ENCODE measurements around the gene PRM1. TPM values are rescaled to one million over a fixed set of nuclear protein-coding genes. Genes with fewer than 3 reads are reported as not detected.

Gene PRM1
- total and polyA plus RNA-seq, 2 of the 4 experiments (the other 2 are of a cell fraction) = not detected

DNA sequence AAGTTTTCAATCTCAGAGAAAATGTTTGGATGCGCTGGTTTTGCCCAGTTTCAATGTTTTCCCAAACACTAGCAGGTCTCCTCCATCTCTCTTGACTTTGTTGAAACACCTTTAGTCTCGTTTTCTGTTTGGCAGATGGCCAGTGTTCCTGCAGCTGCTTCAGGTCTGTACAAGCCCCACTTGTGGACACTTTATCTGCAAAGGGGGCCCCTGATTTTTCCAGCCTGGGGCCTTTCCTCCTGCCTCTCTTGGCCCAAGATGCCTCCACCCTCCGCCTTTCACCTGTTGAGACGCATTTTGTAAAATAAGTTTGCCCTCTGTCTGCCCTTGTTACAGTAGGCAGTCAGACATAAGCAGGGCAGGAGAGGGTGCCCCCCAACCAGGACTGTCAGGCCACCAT lies 21.8 kb upstream of the PRM1 start:
- Histone ChIP-seq H3K56ac (ENCODE audit: extremely low read depth, insufficient read depth, low read length) (no peak overlapping the region), H3K79me1 (ENCODE audit: low read depth in 1 of 2, low read length in 2 of 2) (no peaks in the 10 kb centered on the region), H3K9me3 (ENCODE audit: control insufficient read depth, insufficient read depth, low read length) (no peaks in the 10 kb centered on the region), H4K8ac (ENCODE audit: low read depth in 2 of 2, low read length in 2 of 2) (no peak overlapping the region), H3K9me1 (ENCODE audit: insufficient read depth, low read length) (no peaks in the 10 kb centered on the region), H3K4me1 (ENCODE audit: control insufficient read depth, insufficient read depth, low read length) (no peaks in the 10 kb centered on the region; the same call in 1 of the 2 replicates), H4K5ac (ENCODE audit: low read depth, low read length) (no peak overlapping the region), H3K18ac (ENCODE audit: low read depth, low read length) (no peak overlapping the region), H3K4me3 (ENCODE audit: insufficient read depth, low read depth, low read length) (no peak overlapping the region), H3K4me2 (ENCODE audit: low read depth, low read length) (no peak overlapping the region), H3K27me3 (ENCODE audit: control insufficient read depth, insufficient read depth, low read length) (no peaks in the 10 kb centered on the region), H3K4ac (ENCODE audit: low read depth, low read length) (no peak overlapping the region), H4K20me1 (ENCODE audit: insufficient read depth, low read length) (no peaks in the 10 kb centered on the region), H3K14ac (replicated peaks; ENCODE audit: low read depth, low read length) (no peak overlapping the region), H3K27ac (ENCODE audit: insufficient read depth, low read length) (no peak overlapping the region), H4K91ac (ENCODE audit: insufficient read depth, low read depth, low read length) (no peak overlapping the region), H2AK9ac (replicated peaks; ENCODE audit: low read depth, low read length, poor library complexity) (no peak overlapping the region), H2BK20ac (ENCODE audit: low read depth, low read length) (no peak overlapping the region), H2BK5ac (ENCODE audit: low read depth, low read length, poor library complexity, severe bottlenecking) (no peak overlapping the region), H3K9ac (ENCODE audit: low read depth, low read length) (no peak overlapping the region), H3K36me3 (ENCODE audit: control insufficient read depth, insufficient read depth, low read length) (no peaks in the 10 kb centered on the region), H3K23ac (ENCODE audit: low read depth, low read length) (no peak overlapping the region), H2BK120ac (ENCODE audit: low read depth, low read length) (no peak overlapping the region), H2AFZ (replicated peaks; ENCODE audit: low read length, poor library complexity) (no peak overlapping the region), H2AK5ac (ENCODE audit: low read depth, low read length) (no peak overlapping the region), H2BK15ac (ENCODE audit: low read depth, low read length) (no peak overlapping the region)
- intact Hi-C loops (cut with micrococcal nuclease) = no loop called here
- ChIA-PET POLR2A (ENCODE audit: unreplicated experiment) (no interaction called here), CTCF (no interaction called here)
- no TSS peak for BruUV-seq (replicated peaks)
- WGBS, 2 experiments (ENCODE audit: extremely low coverage in 2 of 2, insufficient read length in 1 of 2) = no CpG with 5 or more reads among the region's 4 CpGs
- DNase-seq (no peak), ATAC-seq (ENCODE audit: low read depth) (no peak)
- in situ Hi-C loops (cut with MboI; ENCODE audit: low sequenced_read_pairs) = no loop called here
- TF ChIP-seq RCOR1 (IDR thresholded peaks at IDR 0.05; ENCODE audit: insufficient replicate concordance, low read length) = no peak
- TF ChIP-seq SMC3 (IDR thresholded peaks at IDR 0.05; ENCODE audit: low read depth, low read length) = no peak
- no peak for TF ChIP-seq POLR2A (IDR thresholded peaks at IDR 0.05; ENCODE audit: low read depth, low read length)
- TF ChIP-seq, protein P1, sequence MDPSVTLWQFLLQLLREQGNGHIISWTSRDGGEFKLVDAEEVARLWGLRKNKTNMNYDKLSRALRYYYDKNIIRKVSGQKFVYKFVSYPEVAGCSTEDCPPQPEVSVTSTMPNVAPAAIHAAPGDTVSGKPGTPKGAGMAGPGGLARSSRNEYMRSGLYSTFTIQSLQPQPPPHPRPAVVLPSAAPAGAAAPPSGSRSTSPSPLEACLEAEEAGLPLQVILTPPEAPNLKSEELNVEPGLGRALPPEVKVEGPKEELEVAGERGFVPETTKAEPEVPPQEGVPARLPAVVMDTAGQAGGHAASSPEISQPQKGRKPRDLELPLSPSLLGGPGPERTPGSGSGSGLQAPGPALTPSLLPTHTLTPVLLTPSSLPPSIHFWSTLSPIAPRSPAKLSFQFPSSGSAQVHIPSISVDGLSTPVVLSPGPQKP (IDR thresholded peaks at IDR 0.05; ENCODE audit: borderline replicate concordance, low read depth, low read length) = no peak
- dilution Hi-C loops (cut with HindIII; ENCODE audit: low sequenced_read_pairs, unreplicated experiment) = no loop called here
